Tibial nerve (tissue), 4 donors: ENCODE data around the gene QTRT2. TPM values are rescaled to one million over a fixed set of nuclear protein-coding genes. Genes with fewer than 3 reads are reported as not detected.

ENCODE experiments used
- DNase-seq, 2 donors: peaks; one replicate each; pipeline ENCODE4 v3.0.0-alpha.2; 2019; ENCODE audit warnings: low spot score in 2 of 2
- H3K27ac ChIP-seq, 4 donors: fragments of 200-600 bp; sonication (generic) in 3 of 4; one replicate each; pipeline ENCODE4 v1.5.1; 2017 to 2019; ENCODE audit warnings: mild to moderate bottlenecking in 1 of 4
- H3K27me3 ChIP-seq, 2 donors: fragments of 200-600 bp; sonication (generic) in 1 of 2; one replicate each; pipeline versions ENCODE4 v1.5.1 to v1.6.0; 2017 to 2019
- H3K36me3 ChIP-seq, 3 donors: fragments of 200-600 bp; sonication (generic); one replicate each; pipeline ENCODE4 v1.5.1; 2018 to 2019
- H3K4me1 ChIP-seq, 4 donors: fragments of 200-600 bp; sonication (generic) in 3 of 4; one replicate each; pipeline ENCODE4 v1.5.1; 2017 to 2019
- H3K4me3 ChIP-seq, 4 donors: fragments of 200-600 bp; sonication (generic) in 3 of 4; one replicate each; pipeline ENCODE4 v1.5.1; 2017 to 2019; ENCODE audit warnings: mild to moderate bottlenecking in 1 of 4, moderate library complexity in 1 of 4
- H3K9me3 ChIP-seq, 4 donors: fragments of 200-600 bp; sonication (generic) in 3 of 4; one replicate each; pipeline ENCODE4 v1.5.1; 2017 to 2019
- EP300 ChIP-seq, 2 donors: sonication (generic); formaldehyde crosslinking; IDR thresholded peaks; one replicate each; pipeline ENCODE4 v1.6.1; 2017; ENCODE audit warnings: antibody characterized with exemption in 2 of 2, mild to moderate bottlenecking in 1 of 2
- POLR2A ChIP-seq, 2 donors: fragments of 450-650 bp; IDR thresholded peaks; one replicate each; pipeline ENCODE4 v1.6.1; 2017; ENCODE audit warnings: antibody characterized with exemption in 2 of 2, mild to moderate bottlenecking in 2 of 2, moderate library complexity in 2 of 2
- WGBS, 2 donors: methylation state at CpG; one replicate each; pipeline ENCODE4 v1.1.5; 2018; 5-methylcytosine and 5-hydroxymethylcytosine counted together
- total RNA-seq, 4 donors: library from RNA; depleted of rRNA; stranded (reverse); fragments of >200 nt; gene quantifications; one replicate each; pipeline ENCODE4 v1.1.0, GENCODE V29; 2016
- TF ChIP-seq, protein P1 (sequence below), 5 experiments: fragments of 200-600 bp in 3 of 5; fragments of 450-650 bp in 2 of 5; sonication (generic) in 3 of 5; IDR thresholded peaks; one replicate each; pipeline ENCODE4 v1.5.1; 2016 to 2019; ENCODE audit warnings: antibody characterized with exemption in 5 of 5, mild to moderate bottlenecking in 3 of 5, moderate library complexity in 2 of 5

The QTRT2 gene
- total RNA-seq, 4 donors from 2014 or later = 10.1 to 32.2 (median 18.6) TPM

DNA sequence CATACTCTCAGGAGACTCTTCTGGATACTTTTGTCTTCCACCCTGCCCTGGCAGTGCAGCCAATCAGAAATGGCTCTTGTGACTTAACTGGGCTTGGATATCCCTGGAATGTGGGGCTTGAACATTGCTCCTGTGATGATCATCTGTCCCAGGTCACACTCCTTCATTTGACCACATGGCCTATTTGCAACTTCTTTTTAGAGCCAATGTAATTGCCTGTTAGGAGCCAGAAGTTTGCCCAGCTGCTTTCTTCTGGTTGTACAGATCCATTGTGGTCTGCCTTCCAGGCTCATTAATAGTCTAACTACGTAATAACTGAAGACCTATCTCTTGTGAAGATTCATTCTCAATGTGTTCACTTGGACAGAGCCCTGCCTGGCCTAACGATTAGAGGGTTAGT lies 29.8 kb downstream of the QTRT2 start:
- Histone ChIP-seq H3K36me3 (peaks cover 0 to 81% (median 13%) of the 10 kb centered on the region in 3 donors), H3K27ac (no peak overlapping the region), H3K9me3 (no peaks in the 10 kb centered on the region), H3K27me3 (no peaks in the 10 kb centered on the region), H3K4me3 (no peak overlapping the region), H3K4me1 (no peaks in the 10 kb centered on the region)
- 92 to 94% methylated on average over 2 of the region's 2 CpGs for WGBS, 2 donors
- no peak for DNase-seq
- TF ChIP-seq POLR2A (IDR thresholded peaks at IDR 0.05) = no peak
- TF ChIP-seq, protein P1, sequence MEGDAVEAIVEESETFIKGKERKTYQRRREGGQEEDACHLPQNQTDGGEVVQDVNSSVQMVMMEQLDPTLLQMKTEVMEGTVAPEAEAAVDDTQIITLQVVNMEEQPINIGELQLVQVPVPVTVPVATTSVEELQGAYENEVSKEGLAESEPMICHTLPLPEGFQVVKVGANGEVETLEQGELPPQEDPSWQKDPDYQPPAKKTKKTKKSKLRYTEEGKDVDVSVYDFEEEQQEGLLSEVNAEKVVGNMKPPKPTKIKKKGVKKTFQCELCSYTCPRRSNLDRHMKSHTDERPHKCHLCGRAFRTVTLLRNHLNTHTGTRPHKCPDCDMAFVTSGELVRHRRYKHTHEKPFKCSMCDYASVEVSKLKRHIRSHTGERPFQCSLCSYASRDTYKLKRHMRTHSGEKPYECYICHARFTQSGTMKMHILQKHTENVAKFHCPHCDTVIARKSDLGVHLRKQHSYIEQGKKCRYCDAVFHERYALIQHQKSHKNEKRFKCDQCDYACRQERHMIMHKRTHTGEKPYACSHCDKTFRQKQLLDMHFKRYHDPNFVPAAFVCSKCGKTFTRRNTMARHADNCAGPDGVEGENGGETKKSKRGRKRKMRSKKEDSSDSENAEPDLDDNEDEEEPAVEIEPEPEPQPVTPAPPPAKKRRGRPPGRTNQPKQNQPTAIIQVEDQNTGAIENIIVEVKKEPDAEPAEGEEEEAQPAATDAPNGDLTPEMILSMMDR (IDR thresholded peaks at IDR 0.05) = no peak
- TF ChIP-seq EP300 (IDR thresholded peaks at IDR 0.05) = no peak

DNA sequence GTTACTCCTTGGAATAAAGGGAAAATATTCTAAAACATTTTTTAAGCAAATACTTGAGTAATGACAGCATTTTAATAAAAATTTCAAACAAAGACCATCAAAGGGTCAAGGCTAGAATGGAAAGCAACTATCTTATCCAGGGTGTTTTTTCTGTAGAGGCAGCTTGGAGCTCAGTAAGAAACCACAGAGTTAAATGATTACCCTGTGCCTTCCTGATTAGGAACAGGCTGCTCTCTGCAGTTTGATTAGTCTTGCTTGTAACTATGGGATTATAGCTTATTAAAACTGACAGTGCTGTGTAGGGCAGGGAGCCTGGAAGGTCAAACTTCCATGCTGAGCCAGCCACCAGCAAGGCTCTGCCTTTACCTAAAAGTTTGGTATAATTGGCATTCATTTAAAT lies 33.1 kb downstream of the QTRT2 start:
- TF ChIP-seq, protein P1 (IDR thresholded peaks at IDR 0.05) = no peak
- peaks cover 0 to 48% (median 13%) of the 10 kb centered on the region in 3 donors for H3K36me3 ChIP-seq
- H3K27ac ChIP-seq = no peak overlapping the region
- H3K9me3 ChIP-seq = no peaks in the 10 kb centered on the region
- H3K4me3 ChIP-seq = no peak overlapping the region
- H3K4me1 ChIP-seq = peaks cover 0 to 20% (median 0%) of the 10 kb centered on the region in 4 donors
- H3K27me3 ChIP-seq = no peaks in the 10 kb centered on the region
- no peak for DNase-seq

DNA sequence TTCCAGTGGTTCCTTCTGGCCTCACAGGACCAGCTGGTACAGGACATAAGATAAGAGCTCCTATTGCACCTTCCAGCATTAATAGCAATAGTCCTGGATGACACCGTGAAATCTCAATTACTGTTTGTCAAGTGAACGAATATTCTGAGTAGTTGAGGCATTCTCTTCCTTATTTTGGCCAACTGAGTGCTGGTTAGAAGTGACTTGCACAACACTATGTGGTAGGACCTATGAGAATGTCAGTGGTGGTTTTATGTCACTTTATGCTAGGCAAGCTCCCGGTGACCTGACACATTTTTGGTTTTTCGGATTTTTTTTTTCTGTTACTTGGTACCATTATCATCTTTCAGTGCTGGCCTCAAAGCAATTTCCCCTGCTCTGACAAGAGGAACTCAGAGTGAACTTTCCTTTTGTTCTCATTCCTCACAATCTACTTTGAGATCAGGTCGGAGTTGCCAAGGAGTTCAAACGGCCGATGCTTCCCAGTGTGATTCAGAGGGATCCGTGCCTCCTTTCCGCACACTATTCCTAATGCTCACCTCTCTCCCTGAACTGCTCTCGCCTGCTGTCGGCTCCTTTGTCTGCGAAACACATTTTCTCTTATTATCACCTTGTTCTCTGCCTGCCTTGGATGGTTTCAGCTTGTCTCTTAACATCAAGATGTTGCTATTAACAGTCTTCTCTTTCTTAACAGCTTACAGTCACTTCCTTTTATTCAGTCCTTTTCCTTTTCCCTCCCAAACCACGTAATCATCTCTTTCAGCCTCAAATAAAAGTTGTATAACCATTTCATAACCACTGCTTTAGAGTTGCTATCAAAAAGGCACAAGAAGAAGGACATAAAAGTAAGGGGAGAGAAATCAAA lies 35.8 kb downstream of the QTRT2 start:
- Histone ChIP-seq H3K27ac (peak overlapping the region in 1 of 4 donors; percentile 44), H3K4me3 (no peak overlapping the region), H3K4me1 (peaks cover 0 to 20% (median 0%) of the 10 kb centered on the region in 4 donors), H3K36me3 (peaks cover 0 to 20% (median 0%) of the 10 kb centered on the region in 3 donors), H3K27me3 (no peaks in the 10 kb centered on the region), H3K9me3 (no peaks in the 10 kb centered on the region)
- DNase-seq = no peak
- WGBS, 2 donors = 43 to 47% methylated on average over 13 of the region's 13 CpGs
- no peak for TF ChIP-seq EP300 (IDR thresholded peaks at IDR 0.05)
- TF ChIP-seq, protein P1 (IDR thresholded peaks at IDR 0.05) = no peak
- TF ChIP-seq POLR2A (IDR thresholded peaks at IDR 0.05) = no peak

DNA sequence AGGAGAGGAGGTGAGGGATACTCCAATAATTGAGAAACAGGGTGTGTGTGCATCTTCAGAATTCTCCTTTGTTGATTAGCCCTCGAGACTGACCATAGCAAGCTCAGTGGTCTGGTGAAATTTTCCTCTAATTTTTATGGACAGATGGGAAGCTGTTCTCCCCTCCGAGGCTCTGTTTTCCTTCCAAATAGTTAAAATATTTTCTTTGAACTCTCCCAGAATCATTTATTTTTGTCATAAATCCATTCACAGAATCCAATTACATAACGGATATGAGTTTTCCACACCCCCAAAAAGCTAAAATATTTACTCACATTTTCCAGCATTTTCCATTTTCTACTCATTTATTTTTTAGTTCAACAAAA lies 36.5 kb downstream of the QTRT2 start:
- DNase-seq = no peak

GRCh38 chr3:114093596-114093995 lies 37.1 kb downstream of the QTRT2 start:
- peak; percentile 18 to 66 for DNase-seq
- Histone ChIP-seq H3K27ac (no peak overlapping the region), H3K4me3 (no peak overlapping the region), H3K27me3 (no peaks in the 10 kb centered on the region), H3K36me3 (peaks cover 0 to 11% (median 0%) of the 10 kb centered on the region in 3 donors), H3K9me3 (no peaks in the 10 kb centered on the region), H3K4me1 (peaks cover 0 to 20% (median 0%) of the 10 kb centered on the region in 4 donors)
- WGBS, 2 donors = 51 to 53% methylated on average over 2 of the region's 2 CpGs
- TF ChIP-seq POLR2A (IDR thresholded peaks at IDR 0.05) = no peak
- TF ChIP-seq, protein P1 (IDR thresholded peaks at IDR 0.05) = no peak
- TF ChIP-seq EP300 (IDR thresholded peaks at IDR 0.05) = no peak

More for the DNA sequence above, 36.5 kb downstream of the QTRT2 start:
- no peaks in the 10 kb centered on the region for H3K27me3 ChIP-seq
- peak overlapping the region in 1 of 4 donors; percentile 44 for H3K27ac ChIP-seq
- no peak overlapping the region for H3K4me3 ChIP-seq
- peaks cover 0 to 20% (median 0%) of the 10 kb centered on the region in 4 donors for H3K4me1 ChIP-seq
- peaks cover 0 to 14% (median 0%) of the 10 kb centered on the region in 3 donors for H3K36me3 ChIP-seq
- TF ChIP-seq, protein P1 (IDR thresholded peaks at IDR 0.05) = no peak
- TF ChIP-seq EP300 (IDR thresholded peaks at IDR 0.05) = no peak
- no peak for TF ChIP-seq POLR2A (IDR thresholded peaks at IDR 0.05)
- WGBS, 2 donors = 13 to 15% methylated on average over 3 of the region's 3 CpGs
- no peaks in the 10 kb centered on the region for H3K9me3 ChIP-seq
